ENCODE results near the gene CACNA2D2.
A peak's percentile ranks its signal among the peaks of the same experiment; 100 is the strongest.

The CACNA2D2 gene

GRCh38 chr3:50317300-50317699 is 186.1 kb downstream of the CACNA2D2 start:
- no peak overlapping the region for H3K4me3 ChIP-seq (ENCODE audit: low read depth, low read length)
- no peak for DNase-seq (ENCODE audit: low read depth)
- no peak for TF ChIP-seq CTCF (conservative IDR thresholded peaks at IDR 0.05; ENCODE audit: low read depth, low read length)

- TF ChIP-seq CTCF (conservative IDR thresholded peaks at IDR 0.05; ENCODE audit: low read depth, low read length) = no peak
- peak; percentile 51 for DNase-seq (ENCODE audit: low read depth)
- no peak overlapping the region for H3K4me3 ChIP-seq (ENCODE audit: low read depth, low read length)
These were observed 186.7 kb downstream of the CACNA2D2 start for GRCh38 chr3:50316657-50317242.

GRCh38 chr3:50314816-50315215 is 188.6 kb downstream of the CACNA2D2 start:
- TF ChIP-seq CTCF (conservative IDR thresholded peaks at IDR 0.05; ENCODE audit: low read depth, low read length) = no peak
- no peak for DNase-seq (ENCODE audit: low read depth)
- no peak overlapping the region for H3K4me3 ChIP-seq (ENCODE audit: low read depth, low read length)

- no peak overlapping the region for H3K4me3 ChIP-seq (ENCODE audit: low read depth, low read length)
- TF ChIP-seq CTCF (conservative IDR thresholded peaks at IDR 0.05; ENCODE audit: low read depth, low read length) = no peak
- no peak for DNase-seq (ENCODE audit: low read depth)
These were observed 189.1 kb downstream of the CACNA2D2 start for GRCh38 chr3:50314342-50314741.

All from choroid plexus epithelial cell (primary cell).